ENCODE data around the gene SOX8. TPM values are rescaled to one million over a fixed set of nuclear protein-coding genes. Genes with fewer than 3 reads are reported as not detected.

The SOX8 gene
- total RNA-seq, 1 experiment from 2014 or later = 1.4 TPM

DNA sequence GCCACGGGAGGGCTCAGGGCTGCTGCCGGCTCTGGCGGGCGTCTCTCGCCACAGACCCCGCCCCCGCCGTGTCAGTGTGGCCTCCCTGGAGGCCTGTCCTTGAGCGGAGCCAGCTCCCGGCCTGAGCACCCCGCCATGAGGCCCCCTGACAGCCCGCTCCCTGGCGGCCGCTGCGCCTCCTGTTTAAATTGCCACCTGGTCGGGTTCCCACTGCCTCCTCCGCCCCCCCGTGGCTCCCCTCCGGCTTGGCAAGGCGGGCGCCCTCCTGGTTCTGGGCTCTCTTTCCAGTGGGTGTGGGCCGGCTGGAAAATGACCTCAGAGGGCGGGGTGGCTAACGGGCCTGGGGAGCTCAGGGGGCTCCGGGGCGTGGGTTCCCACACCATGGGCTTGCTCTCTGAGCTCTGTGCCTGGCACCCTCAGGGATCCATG is 48.9 kb downstream of the SOX8 start:
- Histone ChIP-seq H3K4me3 (ENCODE audit: low read depth, low read length, poor library complexity, severe bottlenecking) (no peak overlapping the region), H3K27me3 (replicated peaks; ENCODE audit: insufficient read depth, low read depth, low read length, poor library complexity) (no peaks in the 10 kb centered on the region), H3K27ac (ENCODE audit: low read depth, low read length, poor library complexity, severe bottlenecking) (no peak overlapping the region), H3K36me3 (ENCODE audit: insufficient read depth, low read length, poor library complexity, severe bottlenecking) (no peaks in the 10 kb centered on the region), H3K4me1 (ENCODE audit: insufficient read depth, low read length, poor library complexity, severe bottlenecking) (no peaks in the 10 kb centered on the region), H3K9me3 (ENCODE audit: low read depth, low read length, poor library complexity, severe bottlenecking) (no peaks in the 10 kb centered on the region)
- TF ChIP-seq CTCF (conservative IDR thresholded peaks at IDR 0.05; ENCODE audit: low read depth, low read length) (no peak), EZH2 (IDR thresholded peaks at IDR 0.05; ENCODE audit: borderline replicate concordance, low read depth, low read length, poor library complexity, severe bottlenecking) (no peak)
- intact Hi-C loops (cut with micrococcal nuclease; ENCODE audit: unreplicated experiment) = no loop called here
- ChIA-PET CTCF (interaction anchor here (0.7 kb wide), 1 partner anchor 21 kb away, joined by 3 read pairs; no protein-coding TSS in a partner anchor), POLR2A (ENCODE audit: low non-redundant PET) (no interaction called here)
- no TSS peak for BruUV-seq (replicated peaks)
- DNase-seq (ENCODE audit: low spot score) = no peak

- H3K27me3 ChIP-seq (replicated peaks; ENCODE audit: insufficient read depth, low read depth, low read length, poor library complexity) = no peaks in the 10 kb centered on the region
- no peak overlapping the region for H3K4me3 ChIP-seq (ENCODE audit: low read depth, low read length, poor library complexity, severe bottlenecking)
- ChIA-PET CTCF (no interaction called here), POLR2A (ENCODE audit: low non-redundant PET) (no interaction called here)
- no peaks in the 10 kb centered on the region for H3K4me1 ChIP-seq (ENCODE audit: insufficient read depth, low read length, poor library complexity, severe bottlenecking)
- no peaks in the 10 kb centered on the region for H3K36me3 ChIP-seq (ENCODE audit: insufficient read depth, low read length, poor library complexity, severe bottlenecking)
- no peak for DNase-seq (ENCODE audit: low spot score)
- no peak overlapping the region for H3K27ac ChIP-seq (ENCODE audit: low read depth, low read length, poor library complexity, severe bottlenecking)
- intact Hi-C loops (cut with micrococcal nuclease; ENCODE audit: unreplicated experiment) = no loop called here
- TF ChIP-seq EZH2 (IDR thresholded peaks at IDR 0.05; ENCODE audit: borderline replicate concordance, low read depth, low read length, poor library complexity, severe bottlenecking) = no peak
- TF ChIP-seq CTCF (conservative IDR thresholded peaks at IDR 0.05; ENCODE audit: low read depth, low read length) = no peak
- no peaks in the 10 kb centered on the region for H3K9me3 ChIP-seq (ENCODE audit: low read depth, low read length, poor library complexity, severe bottlenecking)
- BruUV-seq (replicated peaks) = no TSS peak
Measured at GRCh38 chr16:1031666-1032065, 50.1 kb downstream of the SOX8 start.

DNA sequence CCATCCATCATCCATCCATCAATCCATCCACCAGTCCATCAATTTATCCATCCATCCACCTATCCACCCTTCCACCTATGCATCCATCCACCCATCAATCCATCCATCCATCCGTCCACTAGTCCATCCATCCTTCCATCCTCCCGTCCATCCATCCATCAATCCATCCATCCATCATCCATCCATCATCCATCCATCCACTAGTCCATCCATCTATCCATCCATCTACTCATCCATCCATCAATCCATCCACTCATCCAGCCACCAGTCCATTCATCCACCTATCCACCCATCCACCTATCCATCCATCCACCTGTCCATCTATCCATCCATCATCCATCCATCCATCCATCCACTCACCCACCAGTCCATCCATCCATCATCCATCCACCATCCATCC is 51.0 kb downstream of the SOX8 start:
- no peaks in the 10 kb centered on the region for H3K9me3 ChIP-seq (ENCODE audit: low read depth, low read length, poor library complexity, severe bottlenecking)
- H3K4me3 ChIP-seq (ENCODE audit: low read depth, low read length, poor library complexity, severe bottlenecking) = no peak overlapping the region
- no peaks in the 10 kb centered on the region for H3K4me1 ChIP-seq (ENCODE audit: insufficient read depth, low read length, poor library complexity, severe bottlenecking)
- ChIA-PET CTCF (no interaction called here), POLR2A (ENCODE audit: low non-redundant PET) (no interaction called here)
- no peaks in the 10 kb centered on the region for H3K27me3 ChIP-seq (replicated peaks; ENCODE audit: insufficient read depth, low read depth, low read length, poor library complexity)
- no peaks in the 10 kb centered on the region for H3K36me3 ChIP-seq (ENCODE audit: insufficient read depth, low read length, poor library complexity, severe bottlenecking)
- DNase-seq (ENCODE audit: low spot score) = no peak
- no TSS peak for BruUV-seq (replicated peaks)
- intact Hi-C loops (cut with micrococcal nuclease; ENCODE audit: unreplicated experiment) = no loop called here
- TF ChIP-seq EZH2 (IDR thresholded peaks at IDR 0.05; ENCODE audit: borderline replicate concordance, low read depth, low read length, poor library complexity, severe bottlenecking) = no peak
- TF ChIP-seq CTCF (conservative IDR thresholded peaks at IDR 0.05; ENCODE audit: low read depth, low read length) = no peak
- no peak overlapping the region for H3K27ac ChIP-seq (ENCODE audit: low read depth, low read length, poor library complexity, severe bottlenecking)
